NCI-H226 (cell line): Measurements from ENCODE around the gene ELANE.

Source experiments
- DNase-seq: peaks from one replicate; pipeline ENCODE4 v3.0.0-alpha.2; 2015

Gene ELANE

GRCh38 chr19:852136-853013, at the start of gene ELANE:
ELANE (plus strand) TSS chr19:852303; CDS start chr19:852329, 26 bp downstream.
- DNase-seq: no peak

- DNase-seq: no peak
Observed at GRCh38 chr19:802498-803098, 49.5 kb upstream of the ELANE start.

DNA sequence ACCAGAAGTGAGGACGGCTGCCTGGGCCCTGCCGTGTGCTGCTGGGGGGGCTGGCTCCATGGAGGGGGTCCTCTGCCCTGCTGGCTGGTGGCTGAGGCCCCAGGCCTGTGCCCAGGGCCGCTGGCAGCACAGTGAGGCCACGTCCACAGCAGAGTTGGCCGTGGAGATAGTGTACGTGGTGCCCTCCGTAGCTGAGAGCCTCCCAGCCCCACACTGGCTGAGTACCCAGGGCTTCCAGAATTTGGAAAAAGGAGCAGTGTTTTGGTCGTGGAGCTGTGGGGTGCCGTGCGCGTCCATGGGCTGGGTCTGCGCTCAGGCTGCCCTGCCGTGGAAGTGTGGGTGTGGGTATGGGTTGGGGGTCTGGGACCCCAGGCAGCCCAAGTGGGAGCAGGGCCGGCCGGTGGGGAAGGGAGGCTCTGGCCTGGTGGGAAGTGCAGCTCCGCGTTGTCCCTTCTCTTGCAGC, 49.0 kb upstream of the ELANE start:
- no peak for DNase-seq

GRCh38 chr19:803686-804418, 48.3 kb upstream of the ELANE start:
- no peak for DNase-seq

GRCh38 chr19:804419-805165, 47.5 kb upstream of the ELANE start:
- no peak for DNase-seq

DNA sequence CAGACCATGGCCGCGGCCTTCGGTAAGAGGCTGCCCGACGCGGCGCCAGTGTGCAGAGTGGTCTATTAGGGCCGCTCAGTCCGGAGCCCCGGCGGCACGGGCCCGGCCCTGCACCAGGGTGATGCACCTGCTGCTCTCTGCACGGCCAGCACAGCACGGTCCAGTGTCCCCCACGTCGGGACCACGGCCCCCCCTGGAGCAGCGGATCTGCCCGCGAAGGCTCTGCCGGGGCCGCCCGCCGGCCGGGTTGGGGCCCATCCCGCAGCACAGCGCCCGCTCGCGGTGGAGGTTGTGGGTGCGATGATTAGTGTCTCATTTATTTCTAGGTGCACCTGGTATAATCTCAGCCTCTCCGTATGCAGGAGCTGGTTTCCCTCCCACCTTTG, 46.9 kb upstream of the ELANE start:
- DNase-seq: no peak

- no peak for DNase-seq
Observed at GRCh38 chr19:805600-806550, 46.2 kb upstream of the ELANE start.

GRCh38 chr19:806815-807421, 45.2 kb upstream of the ELANE start:
- DNase-seq: no peak

DNA sequence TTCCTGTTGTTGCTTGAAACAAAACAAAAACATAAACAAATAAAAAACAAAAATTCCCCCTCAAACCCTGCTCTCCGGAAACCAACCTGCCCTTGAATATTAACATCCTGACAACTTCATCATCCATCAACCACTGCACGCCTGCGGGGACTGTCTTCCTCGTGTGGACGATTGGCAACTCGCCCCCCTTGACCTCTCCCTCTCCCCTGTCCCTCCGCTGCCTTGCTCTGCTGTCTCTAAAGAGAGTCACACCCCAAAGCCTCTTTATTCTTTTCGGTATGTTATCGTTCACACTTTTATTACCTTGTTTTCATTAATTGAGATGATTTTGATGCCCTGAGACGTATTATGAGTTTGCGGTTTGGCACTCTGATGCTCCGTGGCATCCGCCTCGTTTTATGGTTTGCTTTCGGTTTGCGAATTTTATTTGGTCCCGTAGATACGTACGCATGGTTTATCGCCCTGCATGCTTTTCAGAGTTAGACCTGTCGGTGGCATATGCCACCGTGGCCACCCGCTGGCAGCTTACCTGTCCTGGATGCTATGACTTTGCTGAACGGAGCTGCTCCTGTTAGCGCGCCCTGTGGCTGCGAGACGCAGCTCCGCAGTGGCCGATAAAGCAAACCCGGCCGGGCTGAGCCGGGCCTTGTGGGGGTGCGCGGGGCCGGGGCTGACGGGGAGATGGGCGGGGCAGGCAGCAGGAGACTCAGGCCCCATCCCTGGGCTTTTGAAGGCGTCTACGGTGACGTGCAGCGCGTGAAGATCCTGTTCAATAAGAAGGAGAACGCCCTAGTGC, 44.3 kb upstream of the ELANE start:
- no peak for DNase-seq

DNA sequence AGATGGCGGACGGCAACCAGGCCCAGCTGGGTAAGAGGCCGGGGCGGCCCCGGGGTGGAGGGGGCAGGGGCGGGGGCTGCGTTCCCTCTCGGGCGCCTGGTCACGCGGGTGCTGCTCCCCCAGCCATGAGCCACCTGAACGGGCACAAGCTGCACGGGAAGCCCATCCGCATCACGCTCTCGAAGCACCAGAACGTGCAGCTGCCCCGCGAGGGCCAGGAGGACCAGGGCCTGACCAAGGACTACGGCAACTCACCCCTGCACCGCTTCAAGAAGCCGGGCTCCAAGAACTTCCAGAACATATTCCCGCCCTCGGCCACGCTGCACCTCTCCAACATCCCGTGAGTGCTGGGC, 43.7 kb upstream of the ELANE start:
- DNase-seq: no peak

- DNase-seq: no peak
Observed at GRCh38 chr19:810077-810855, 41.8 kb upstream of the ELANE start.

GRCh38 chr19:810883-811489, 41.1 kb upstream of the ELANE start:
- DNase-seq: no peak

DNA sequence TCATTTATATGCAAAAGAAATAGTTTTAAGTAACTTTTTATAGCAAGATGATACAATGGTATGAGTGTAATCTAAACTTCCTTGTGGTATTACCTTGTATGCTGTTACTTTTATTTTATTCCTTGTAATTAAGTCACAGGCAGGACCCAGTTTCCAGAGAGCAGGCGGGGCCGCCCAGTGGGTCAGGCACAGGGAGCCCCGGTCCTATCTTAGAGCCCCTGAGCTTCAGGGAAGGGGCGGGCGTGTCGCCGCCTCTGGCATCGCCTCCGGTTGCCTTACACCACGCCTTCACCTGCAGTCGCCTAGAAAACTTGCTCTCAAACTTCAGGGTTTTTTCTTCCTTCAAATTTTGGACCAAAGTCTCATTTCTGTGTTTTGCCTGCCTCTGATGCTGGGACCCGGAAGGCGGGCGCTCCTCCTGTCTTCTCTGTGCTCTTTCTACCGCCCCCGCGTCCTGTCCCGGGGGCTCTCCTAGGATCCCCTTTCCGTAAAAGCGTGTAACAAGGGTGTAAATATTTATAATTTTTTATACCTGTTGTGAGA, 40.5 kb upstream of the ELANE start:
- no peak for DNase-seq

DNA sequence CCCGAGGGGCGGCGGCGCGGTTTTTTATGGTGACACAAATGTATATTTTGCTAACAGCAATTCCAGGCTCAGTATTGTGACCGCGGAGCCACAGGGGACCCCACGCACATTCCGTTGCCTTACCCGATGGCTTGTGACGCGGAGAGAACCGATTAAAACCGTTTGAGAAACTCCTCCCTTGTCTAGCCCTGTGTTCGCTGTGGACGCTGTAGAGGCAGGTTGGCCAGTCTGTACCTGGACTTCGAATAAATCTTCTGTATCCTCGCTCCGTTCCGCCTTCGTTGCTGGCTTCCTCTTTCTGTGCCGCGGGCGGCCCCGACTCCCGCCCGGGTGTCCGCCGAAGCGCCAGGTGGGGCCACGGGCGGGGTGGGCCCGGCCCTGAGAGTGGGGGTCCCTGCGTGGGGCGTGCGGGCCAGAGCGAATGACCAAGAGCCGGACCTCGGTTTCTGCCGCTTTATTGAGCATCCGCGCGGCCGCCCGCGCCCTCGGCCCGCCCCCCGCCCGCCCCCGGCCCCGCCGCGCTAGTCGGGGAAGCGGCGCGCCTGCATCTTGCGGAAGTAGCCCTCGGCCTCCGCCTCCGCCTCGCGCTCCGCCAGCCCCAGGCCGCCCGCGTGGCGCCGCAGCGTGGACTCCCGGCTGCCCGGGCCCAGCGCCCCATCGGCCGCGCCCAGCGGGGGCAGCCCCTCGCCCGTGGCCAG, 39.9 kb upstream of the ELANE start:
- no peak for DNase-seq

- DNase-seq: no peak
Observed at GRCh38 chr19:812747-813218, 39.3 kb upstream of the ELANE start.

- DNase-seq: no peak
Observed at GRCh38 chr19:813219-814151, 38.6 kb upstream of the ELANE start.
